SK-N-MC (cell line): ENCODE data around the gene GRB10.

Source experiments
- EZH2 ChIP-seq: fragments of 200-600 bp; sonication (generic); IDR thresholded peaks from one replicate; pipeline ENCODE4 v1.6.1; 2017; ENCODE audit warnings: antibody characterized with exemption
- FOXP2 ChIP-seq: optimal IDR thresholded peaks from 2 replicates; pipeline ENCODE3; 2011; ENCODE audit warnings: mild to moderate bottlenecking, moderate library complexity; ENCODE audit not compliant: insufficient read depth; ENCODE audit errors: extremely low read length, control extremely low read depth
- POLR2AphosphoS5 ChIP-seq: IDR thresholded peaks from 2 replicates; pipeline ENCODE4 v1.6.1; 2012; ENCODE audit warnings: mild to moderate bottlenecking, low read depth, low read length, borderline replicate concordance

GRCh38 chr7:50795831-50796230, 13.1 kb upstream of the GRB10 start:
- TF ChIP-seq POLR2AphosphoS5, result no peak
- TF ChIP-seq EZH2, result no peak
- TF ChIP-seq FOXP2, result no peak
